K562 (cell line): ENCODE data around the gene HSD17B13. TPM values are rescaled to one million over a fixed set of nuclear protein-coding genes. Genes with fewer than 3 reads are reported as not detected.

Experiments used
- ATAC-seq: fragments of 200-7000 bp; cut with Tn5 transposase; 3 replicates; pipeline ENCODE4 v1.9.1; 2020; ENCODE audit warnings: moderate library complexity
- BruUV-seq: library from RNA; stranded (reverse); fragments of 400-500 nt; replicated peaks from 2 replicates; lab custom pipeline; 2021; lab: Mats Ljungman, UMichigan
- CTCF ChIA-PET: fragments of 300-600 bp; formaldehyde crosslinking; extraction: SDS; loops from one replicate; lab custom pipeline; 2021; ENCODE audit warnings: low intra/inter-chr PET ratio; lab: Yijun Ruan, JAX
- POLR2A ChIA-PET: fragments of 300-600, 350-650 bp; sonication (Branson Sonifier 250); formaldehyde crosslinking; extraction: SDS; loops from one replicate; lab custom pipeline; 2021; ENCODE audit warnings: antibody characterized with exemption, inconsistent platforms; lab: Yijun Ruan, JAX
- DNase-seq, 4 experiments: peaks; one replicate each; pipeline versions ENCODE4 v3.0.0 to v3.0.0-alpha.2; 2011 to 2018; ENCODE audit warnings: low spot score in 3 of 4, mixed read lengths in 3 of 4; ENCODE audit errors: extremely low read depth in 1 of 4
- FAIRE-seq: peaks from 2 replicates; lab custom pipeline; 2011; peaks lifted over from hg19 to GRCh38; lab: Jason Lieb, UNC
- H2AFZ ChIP-seq: 2 replicates; pipeline ENCODE4 v1.6.0; 2011; ENCODE audit warnings: low read depth, low read length, control low read depth, inconsistent platforms
- H3K27ac ChIP-seq: fragments of 200-600 bp; 3 replicates; pipeline ENCODE4 v1.8.0; 2011; ENCODE audit warnings: low read depth, mild to moderate bottlenecking, control low read depth, inconsistent platforms, low read length, moderate library complexity, mixed read lengths; ENCODE audit errors: extremely low read depth
- H3K27me3 ChIP-seq, 2 experiments: fragments of 300-600 bp in 1 of 2; 2 replicates in 1 of 2; 3 replicates in 1 of 2; pipeline versions ENCODE4 v1.6.0 to v1.8.0; 2011; ENCODE audit warnings: inconsistent platforms in 2 of 2, low read length in 2 of 2, mild to moderate bottlenecking in 1 of 2, mixed read lengths in 1 of 2, moderate library complexity in 1 of 2; ENCODE audit not compliant: control insufficient read depth in 2 of 2, insufficient read depth in 2 of 2
- H3K36me3 ChIP-seq: fragments of 300-600 bp; 3 replicates; pipeline ENCODE4 v1.8.0; 2011; ENCODE audit warnings: mild to moderate bottlenecking, low read length, inconsistent platforms; ENCODE audit not compliant: control insufficient read depth, insufficient read depth
- H3K4me1 ChIP-seq, 2 experiments: fragments of 200-600 bp in 1 of 2; replicated peaks in 1 of 2; 2 replicates in 1 of 2; 3 replicates in 1 of 2; pipeline versions ENCODE4 v1.5.1 to v1.8.0; 2011; ENCODE audit warnings: inconsistent platforms in 2 of 2, low read length in 2 of 2, mild to moderate bottlenecking in 1 of 2, mixed read lengths in 1 of 2, moderate library complexity in 1 of 2; ENCODE audit not compliant: control insufficient read depth in 2 of 2, insufficient read depth in 2 of 2
- H3K4me2 ChIP-seq: 2 replicates; pipeline ENCODE4 v1.6.1; 2011; ENCODE audit warnings: low read length, control low read depth, inconsistent platforms, mixed read lengths; ENCODE audit not compliant: insufficient read depth
- H3K4me3 ChIP-seq: fragments of 200-600 bp; sonication (generic), shearing (Covaris generic); 2 replicates; pipeline ENCODE4 v1.5.1; 2016; ENCODE audit warnings: control low read depth, inconsistent platforms
- H3K79me2 ChIP-seq: fragments of 200-600 bp; 3 replicates; pipeline ENCODE4 v1.8.0; 2011; ENCODE audit warnings: low read length, inconsistent platforms; ENCODE audit not compliant: control insufficient read depth, insufficient read depth
- H3K9ac ChIP-seq, 2 experiments: 2 replicates each; pipeline versions ENCODE4 v1.6.0 to v1.6.1; 2011; ENCODE audit warnings: low read depth in 2 of 2, low read length in 2 of 2, control low read depth in 1 of 2, inconsistent platforms in 1 of 2, mild to moderate bottlenecking in 1 of 2, mixed read lengths in 1 of 2; ENCODE audit not compliant: insufficient read depth in 1 of 2
- H3K9me1 ChIP-seq: one replicate; pipeline ENCODE4 v1.6.0; 2011; ENCODE audit warnings: inconsistent platforms, mild to moderate bottlenecking, low read length, moderate library complexity; ENCODE audit not compliant: control insufficient read depth, insufficient read depth
- H3K9me3 ChIP-seq: replicated peaks from 2 replicates; pipeline ENCODE4 v1.5.1; 2011; ENCODE audit warnings: low read depth, low read length, inconsistent platforms; ENCODE audit not compliant: control insufficient read depth, insufficient read depth
- H4K20me1 ChIP-seq: replicated peaks from 2 replicates; pipeline ENCODE4 v1.6.1; 2011; ENCODE audit warnings: low read length, inconsistent platforms, mixed read lengths; ENCODE audit not compliant: control insufficient read depth, insufficient read depth
- EGR1 ChIP-seq: fragments of 450-650 bp; conservative IDR thresholded peaks from 2 replicates; pipeline ENCODE4 v1.6.1; 2017; ENCODE audit warnings: mild to moderate bottlenecking
- FUS ChIP-seq: fragments of 200-400 bp; formaldehyde crosslinking; optimal IDR thresholded peaks from 2 replicates; pipeline ENCODE3; 2017; ENCODE audit warnings: low read depth, low read length
- GATAD2B ChIP-seq: fragments of 450-650 bp; IDR thresholded peaks from 2 replicates; pipeline ENCODE4 v1.6.1; 2017; ENCODE audit warnings: mild to moderate bottlenecking, borderline replicate concordance
- JUND ChIP-seq, 2 experiments: IDR thresholded peaks; 2 replicates in 1 of 2; 3 replicates in 1 of 2; pipeline ENCODE4 v1.6.1; 2011; ENCODE audit warnings: borderline replicate concordance in 2 of 2, low read depth in 2 of 2, low read length in 2 of 2, improper control_type of control experiment in 1 of 2, missing biosample characterization in 1 of 2, missing genetic modification characterization in 1 of 2, missing genetic modification reagents in 1 of 2
- RB1 ChIP-seq: fragments of 450-650 bp; IDR thresholded peaks from 2 replicates; pipeline ENCODE4 v1.6.1; 2017; ENCODE audit warnings: low read depth, mild to moderate bottlenecking
- RFX1 ChIP-seq: fragments of 450-650 bp; IDR thresholded peaks from 2 replicates; pipeline ENCODE4 v1.6.1; 2016; ENCODE audit warnings: mild to moderate bottlenecking, moderate library complexity
- ZNF239 ChIP-seq: fragments of 250-450 bp; sonication (Bioruptor Pico); IDR thresholded peaks from 2 replicates; pipeline ENCODE4 v1.4.0; 2020; ENCODE audit warnings: mild to moderate bottlenecking
- ZNF398 ChIP-seq: fragments of 250-450 bp; sonication (Bioruptor Pico); IDR thresholded peaks from 2 replicates; pipeline ENCODE4 v1.8.0; 2021; ENCODE audit warnings: moderate library complexity, mild to moderate bottlenecking, inconsistent platforms
- ZNF589 ChIP-seq: fragments of 200-800 bp; sonication (Bioruptor generic); IDR thresholded peaks from 2 replicates; pipeline ENCODE4 v1.6.1; 2016; ENCODE audit warnings: low read depth, missing genetic modification characterization, missing compliant biosample characterization
- ZNF707 ChIP-seq: fragments of 250-450 bp; sonication (Bioruptor Pico); conservative IDR thresholded peaks from 2 replicates; pipeline ENCODE4 v1.8.0; 2022; ENCODE audit warnings: inconsistent platforms, mild to moderate bottlenecking, moderate library complexity
- ZNF75A ChIP-seq: fragments of 450-650 bp; formaldehyde crosslinking; IDR thresholded peaks from 2 replicates; pipeline ENCODE4 v1.4.0; 2020; ENCODE audit warnings: mild to moderate bottlenecking
- WGBS: fragments of 100-300 bp; shearing (Covaris generic); methylation state at CpG from one replicate; pipeline ENCODE4 v1.1.6; 2016; ENCODE audit warnings: low coverage, mixed read lengths; ENCODE audit not compliant: insufficient coverage; ENCODE audit errors: missing lambda C conversion rate; 5-methylcytosine and 5-hydroxymethylcytosine counted together
- in situ Hi-C: fragments of 300-500 bp; cut with MboI; formaldehyde crosslinking; loops from 4 replicates; pipeline ENCODE4 v1.15.0; 2018; ENCODE audit warnings: inconsistent platforms, mixed read lengths
- intact Hi-C: fragments of 100-400 bp; cut with micrococcal nuclease; formaldehyde crosslinking; loops from 2 replicates; pipeline ENCODE4 v1.14.2; 2022
- polyA plus RNA-seq, 8 experiments: library from polyadenylated mRNA; depleted of rRNA in 4 of 8; stranded (reverse) in 5 of 8; unstranded in 3 of 8; fragments of >200 nt; fragmentation: Nextera tagmentation in 2 of 8; fragmentation: Illumina TruSeq in 1 of 8; extraction: Ambion mirVana in 2 of 8; extraction: Trizol in 1 of 8; gene quantifications; 2 replicates each; pipeline versions ENCODE4 v1.2.1 to v1.2.3, GENCODE V29; 2011 to 2014; ENCODE audit warnings: inconsistent platforms in 1 of 8, missing spikeins in 1 of 8
- total RNA-seq, 7 experiments: library from RNA; depleted of rRNA in 6 of 7; stranded (reverse); fragments of >200 nt in 6 of 7; fragmentation: Illumina TruSeq in 2 of 7; extraction: Trizol in 2 of 7; gene quantifications; 2 replicates each; pipeline versions ENCODE4 v1.2.1 to v1.2.3, GENCODE V29; 2011 to 2021; ENCODE audit warnings: low replicate concordance in 1 of 7

The HSD17B13 gene
- total and polyA plus RNA-seq, 9 of the 15 experiments (the other 6 are each of a cell fraction or from before 2014, with no cell fraction given): 0.05 to 0.36 (median 0.29) TPM

GRCh38 chr4:87356832-87357526 lies 34.3 kb upstream of the HSD17B13 start:
- H3K36me3 ChIP-seq: peaks cover 74% of the 10 kb centered on the region
- H3K27ac ChIP-seq: no peak overlapping the region
- no peaks in the 10 kb centered on the region for H3K9me1 ChIP-seq
- no peaks in the 10 kb centered on the region for H3K27me3 ChIP-seq
- no peak overlapping the region for H3K9ac ChIP-seq
- H3K4me2 ChIP-seq: no peak overlapping the region
- BruUV-seq: no TSS peak
- no peak for ATAC-seq
- peaks cover 10% of the 10 kb centered on the region for H3K9me3 ChIP-seq
- ChIA-PET POLR2A (no interaction called here), CTCF (no interaction called here)
- no peak for FAIRE-seq
- no peaks in the 10 kb centered on the region for H3K79me2 ChIP-seq
- H3K4me1 ChIP-seq: no peaks in the 10 kb centered on the region
- 100% methylated on average over 2 of the region's 2 CpGs for WGBS
- H3K4me3 ChIP-seq: no peak overlapping the region
- peak; percentile 32; the same call in 1 of the 2 replicates for TF ChIP-seq ZNF75A
- no peak for TF ChIP-seq ZNF239 (CRISPR knock-in tag)
- no peak for TF ChIP-seq RFX1
- H4K20me1 ChIP-seq: no peaks in the 10 kb centered on the region
- DNase-seq: no peak
- no peak overlapping the region for H2AFZ ChIP-seq
- intact Hi-C loops: no loop called here
- in situ Hi-C loops: no loop called here

- no peak overlapping the region for H3K27ac ChIP-seq
- no peak for DNase-seq
- 99% methylated on average over 7 of the region's 7 CpGs for WGBS
- H3K4me1 ChIP-seq: no peaks in the 10 kb centered on the region
- no peak overlapping the region for H3K9ac ChIP-seq
- H3K9me3 ChIP-seq: peaks cover 10% of the 10 kb centered on the region
- in situ Hi-C loops (no loop called here), intact Hi-C loops (no loop called here)
- no peak for ATAC-seq
- peaks cover 57% of the 10 kb centered on the region for H3K36me3 ChIP-seq
- POLR2A ChIA-PET: interaction anchor here (0.8 kb wide), 1 partner anchor 9 kb away, joined by 6 read pairs; no protein-coding TSS in a partner anchor
- no peak for FAIRE-seq
- no peaks in the 10 kb centered on the region for H3K9me1 ChIP-seq
- no peaks in the 10 kb centered on the region for H4K20me1 ChIP-seq
- H3K4me2 ChIP-seq: no peak overlapping the region
- CTCF ChIA-PET: no interaction called here
- H2AFZ ChIP-seq: no peak overlapping the region
- TSS peak; percentile 17 for BruUV-seq
- H3K4me3 ChIP-seq: no peak overlapping the region
- no peaks in the 10 kb centered on the region for H3K79me2 ChIP-seq
- no peaks in the 10 kb centered on the region for H3K27me3 ChIP-seq
- TF ChIP-seq RB1 (no peak), ZNF398 (CRISPR knock-in tag) (no peak), GATAD2B (no peak), ZNF589 (CRISPR knock-in tag) (no peak), ZNF707 (CRISPR knock-in tag) (no peak), FUS (no peak), EGR1 (no peak), JUND (IDR thresholded peaks at IDR 0.05; ENCODE audit: borderline replicate concordance, low read depth, low read length) (no peak), JUND (tag; IDR thresholded peaks at IDR 0.05; ENCODE audit: borderline replicate concordance, low read depth, low read length) (no peak)
Observed at GRCh38 chr4:87354168-87355102, 31.8 kb upstream of the HSD17B13 start.
